H1 (cell line): Measurements from ENCODE around the gene SMC3. TPM values are rescaled to one million over a fixed set of nuclear protein-coding genes. Genes with fewer than 3 reads are reported as not detected.

Experiments used
- BACH1 ChIP-seq: IDR thresholded peaks from 2 replicates; pipeline ENCODE4 v1.6.1; 2012; ENCODE audit warnings: low read length, improper control_type of control experiment
- CBX5 ChIP-seq: fragments of 300-800, 300-1000 bp; sonication (generic); IDR thresholded peaks from 2 replicates; pipeline ENCODE4 v1.7.1; 2016; ENCODE audit warnings: antibody characterized with exemption, low read length, low read depth
- CTBP2 ChIP-seq: IDR thresholded peaks from 2 replicates; pipeline ENCODE4 v1.7.0; 2011; ENCODE audit warnings: borderline replicate concordance, mild to moderate bottlenecking, moderate library complexity, mixed read lengths, low read length; ENCODE audit not compliant: insufficient read depth, insufficient read length
- HDAC2 ChIP-seq, 2 experiments: fragments of 300-600 bp in 1 of 2; sonication (generic) in 1 of 2; IDR thresholded peaks; 2 replicates each; pipeline ENCODE4 v1.6.1; 2011 to 2012; ENCODE audit warnings: low read depth in 2 of 2, low read length in 2 of 2, mild to moderate bottlenecking in 2 of 2, moderate library complexity in 2 of 2, borderline replicate concordance in 1 of 2, inconsistent platforms in 1 of 2
- JUN ChIP-seq: IDR thresholded peaks from 2 replicates; pipeline ENCODE4 v1.6.1; 2011; ENCODE audit warnings: low read depth, mild to moderate bottlenecking, improper control_type of control experiment, low read length
- JUND ChIP-seq: IDR thresholded peaks from 2 replicates; pipeline ENCODE4 v1.6.1; 2011; ENCODE audit warnings: mild to moderate bottlenecking, improper control_type of control experiment, low read length
- KDM1A ChIP-seq: fragments of 200-600, 300-600 bp; sonication (generic); IDR thresholded peaks from 2 replicates; pipeline ENCODE4 v1.7.1; 2016; ENCODE audit warnings: mild to moderate bottlenecking, low read length, borderline replicate concordance
- RNF2 ChIP-seq: fragments of 200-900, 300-1000 bp; sonication (generic); IDR thresholded peaks from 2 replicates; pipeline ENCODE4 v1.7.1; 2016; ENCODE audit warnings: borderline replicate concordance, low read depth, mild to moderate bottlenecking, antibody characterized with exemption, low read length; ENCODE audit not compliant: poor library complexity, severe bottlenecking; ENCODE audit errors: missing control alignments
- SAP30 ChIP-seq: fragments of 300-600 bp; sonication (generic); IDR thresholded peaks from 2 replicates; pipeline ENCODE4 v1.7.1; 2012; ENCODE audit warnings: low read length, moderate library complexity, mild to moderate bottlenecking, inconsistent platforms; ENCODE audit not compliant: insufficient read depth, insufficient replicate concordance
- SIN3A ChIP-seq, 2 experiments: IDR thresholded peaks in 1 of 2; conservative IDR thresholded peaks in 1 of 2; 2 replicates each; pipeline ENCODE4 v1.6.1; 2011 to 2012; ENCODE audit warnings: low read length in 2 of 2, improper control_type of control experiment in 1 of 2, low read depth in 1 of 2, mild to moderate bottlenecking in 1 of 2
- SUZ12 ChIP-seq: fragments of 200-600 bp; sonication (generic); IDR thresholded peaks from 2 replicates; pipeline ENCODE4 v1.6.1; 2012; ENCODE audit warnings: mild to moderate bottlenecking, inconsistent platforms, low read length, moderate library complexity, mixed read lengths
- TAF7 ChIP-seq: optimal IDR thresholded peaks from 2 replicates; pipeline ENCODE3; 2011; ENCODE audit warnings: low read depth, mild to moderate bottlenecking, inconsistent platforms, low read length, moderate library complexity, borderline replicate concordance
- polyA plus RNA-seq, 7 experiments: library from polyadenylated mRNA; depleted of rRNA in 3 of 7; stranded (reverse) in 5 of 7; unstranded in 2 of 7; fragments of >200 nt in 5 of 7; fragments of 200-250 nt in 2 of 7; gene quantifications; 1 replicate in 5 of 7; 2 replicates in 1 of 7; 4 replicates in 1 of 7; pipeline versions ENCODE4 v1.2.1 to v1.2.3, GENCODE V29; 2011 to 2013; ENCODE audit warnings: missing spikeins in 2 of 7, mixed read lengths in 2 of 7
- total RNA-seq: library from RNA; stranded (reverse); fragmentation: NEBNext Ultra II Directional; extraction: Animal tissue kit (Norgen Biotek cat#: 25700); gene quantifications from 2 replicates; pipeline ENCODE4 v1.2.1, GENCODE V29; 2021
- TF ChIP-seq, protein P1 (sequence below): IDR thresholded peaks from 2 replicates; pipeline ENCODE4 v1.6.1; 2011; ENCODE audit warnings: low read length, improper control_type of control experiment
- TF ChIP-seq, protein P2 (sequence below), 3 experiments: IDR thresholded peaks; 1 replicate in 2 of 3; 2 replicates in 1 of 3; pipeline versions ENCODE4 v1.5.1 to v1.6.1; 2011; ENCODE audit warnings: low read length in 3 of 3, mild to moderate bottlenecking in 3 of 3, inconsistent platforms in 2 of 3, low read depth in 1 of 3, moderate library complexity in 1 of 3; ENCODE audit not compliant: insufficient read depth in 1 of 3; ENCODE audit errors: control extremely low read depth in 1 of 3

Gene SMC3
- total and polyA plus RNA-seq, 2 of the 8 experiments (the other 6 are each of a cell fraction or from before 2014, with no cell fraction given): 12.7 to 93.4 TPM

DNA sequence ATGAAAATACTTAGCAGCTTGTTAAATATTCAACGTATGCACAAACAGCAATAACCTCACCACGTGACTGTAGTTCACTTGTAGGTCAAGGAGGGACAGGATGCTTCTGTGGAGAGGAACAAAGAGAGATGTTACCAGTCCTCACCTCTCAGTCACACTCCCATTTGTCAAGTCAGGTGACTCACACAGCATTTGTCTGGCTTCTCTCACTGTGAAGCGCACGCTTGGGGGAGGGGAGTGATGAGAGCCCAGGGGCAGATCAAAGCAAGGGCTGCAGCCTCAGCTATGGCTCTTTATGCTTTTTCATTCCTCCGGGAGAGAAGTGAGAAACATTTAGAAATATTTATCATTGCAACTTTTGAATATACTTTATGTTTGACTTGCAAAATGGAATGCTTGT lies 73.8 kb downstream of the SMC3 start (continued):
- TF ChIP-seq SAP30: no peak
- no peak for TF ChIP-seq HDAC2 (IDR thresholded peaks at IDR 0.05; ENCODE audit: borderline replicate concordance in 1 of 2, low read depth in 2 of 2, low read length in 2 of 2)
- no peak for TF ChIP-seq BACH1
- TF ChIP-seq SIN3A (conservative IDR thresholded peaks at IDR 0.05 in 1 of 2, IDR thresholded peaks at IDR 0.05 in 1 of 2; ENCODE audit: low read depth in 1 of 2, low read length in 2 of 2): 0 out of 4 replicates have a peak, but pooled peaks of 1 of the 2 experiments have one; percentile 38
- TF ChIP-seq JUND: peak; percentile 64; the same call in 1 of the 2 replicates
- no peak for TF ChIP-seq KDM1A
- TF ChIP-seq JUN: no peak
- TF ChIP-seq CTBP2: no peak
- no peak for TF ChIP-seq SUZ12
- TF ChIP-seq TAF7: no peak
- TF ChIP-seq RNF2: no peak
- TF ChIP-seq, protein P1, sequence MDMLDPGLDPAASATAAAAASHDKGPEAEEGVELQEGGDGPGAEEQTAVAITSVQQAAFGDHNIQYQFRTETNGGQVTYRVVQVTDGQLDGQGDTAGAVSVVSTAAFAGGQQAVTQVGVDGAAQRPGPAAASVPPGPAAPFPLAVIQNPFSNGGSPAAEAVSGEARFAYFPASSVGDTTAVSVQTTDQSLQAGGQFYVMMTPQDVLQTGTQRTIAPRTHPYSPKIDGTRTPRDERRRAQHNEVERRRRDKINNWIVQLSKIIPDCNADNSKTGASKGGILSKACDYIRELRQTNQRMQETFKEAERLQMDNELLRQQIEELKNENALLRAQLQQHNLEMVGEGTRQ: peak; percentile 80
- TF ChIP-seq CBX5: no peak
- TF ChIP-seq, protein P2, sequence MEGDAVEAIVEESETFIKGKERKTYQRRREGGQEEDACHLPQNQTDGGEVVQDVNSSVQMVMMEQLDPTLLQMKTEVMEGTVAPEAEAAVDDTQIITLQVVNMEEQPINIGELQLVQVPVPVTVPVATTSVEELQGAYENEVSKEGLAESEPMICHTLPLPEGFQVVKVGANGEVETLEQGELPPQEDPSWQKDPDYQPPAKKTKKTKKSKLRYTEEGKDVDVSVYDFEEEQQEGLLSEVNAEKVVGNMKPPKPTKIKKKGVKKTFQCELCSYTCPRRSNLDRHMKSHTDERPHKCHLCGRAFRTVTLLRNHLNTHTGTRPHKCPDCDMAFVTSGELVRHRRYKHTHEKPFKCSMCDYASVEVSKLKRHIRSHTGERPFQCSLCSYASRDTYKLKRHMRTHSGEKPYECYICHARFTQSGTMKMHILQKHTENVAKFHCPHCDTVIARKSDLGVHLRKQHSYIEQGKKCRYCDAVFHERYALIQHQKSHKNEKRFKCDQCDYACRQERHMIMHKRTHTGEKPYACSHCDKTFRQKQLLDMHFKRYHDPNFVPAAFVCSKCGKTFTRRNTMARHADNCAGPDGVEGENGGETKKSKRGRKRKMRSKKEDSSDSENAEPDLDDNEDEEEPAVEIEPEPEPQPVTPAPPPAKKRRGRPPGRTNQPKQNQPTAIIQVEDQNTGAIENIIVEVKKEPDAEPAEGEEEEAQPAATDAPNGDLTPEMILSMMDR (IDR thresholded peaks at IDR 0.05; ENCODE audit: control extremely low read depth in 1 of 3, insufficient read depth in 1 of 3, low read depth in 1 of 3, low read length in 3 of 3): no peak
